Tibial nerve (tissue), 4 donors: ENCODE measurements around the gene PTPRD. TPM values are rescaled to one million over a fixed set of nuclear protein-coding genes. Genes with fewer than 3 reads are reported as not detected.
A peak's percentile ranks its signal among the peaks of the same experiment; 100 is the strongest.

Source experiments
- DNase-seq, 2 donors: peaks; one replicate each; pipeline ENCODE4 v3.0.0-alpha.2; 2019; ENCODE audit warnings: low spot score in 2 of 2
- H3K27ac ChIP-seq, 4 donors: fragments of 200-600 bp; sonication (generic) in 3 of 4; one replicate each; pipeline ENCODE4 v1.5.1; 2017 to 2019; ENCODE audit warnings: mild to moderate bottlenecking in 1 of 4
- H3K27me3 ChIP-seq, 2 donors: fragments of 200-600 bp; sonication (generic) in 1 of 2; one replicate each; pipeline versions ENCODE4 v1.5.1 to v1.6.0; 2017 to 2019
- H3K36me3 ChIP-seq, 3 donors: fragments of 200-600 bp; sonication (generic); one replicate each; pipeline ENCODE4 v1.5.1; 2018 to 2019
- H3K4me1 ChIP-seq, 4 donors: fragments of 200-600 bp; sonication (generic) in 3 of 4; one replicate each; pipeline ENCODE4 v1.5.1; 2017 to 2019
- H3K4me3 ChIP-seq, 4 donors: fragments of 200-600 bp; sonication (generic) in 3 of 4; one replicate each; pipeline ENCODE4 v1.5.1; 2017 to 2019; ENCODE audit warnings: mild to moderate bottlenecking in 1 of 4, moderate library complexity in 1 of 4
- H3K9me3 ChIP-seq, 4 donors: fragments of 200-600 bp; sonication (generic) in 3 of 4; one replicate each; pipeline ENCODE4 v1.5.1; 2017 to 2019
- CTCF ChIP-seq, 5 experiments: fragments of 200-600 bp in 3 of 5; fragments of 450-650 bp in 2 of 5; sonication (generic) in 3 of 5; IDR thresholded peaks; one replicate each; pipeline ENCODE4 v1.5.1; 2016 to 2019; ENCODE audit warnings: antibody characterized with exemption in 5 of 5, mild to moderate bottlenecking in 3 of 5, moderate library complexity in 2 of 5
- EP300 ChIP-seq, 2 donors: sonication (generic); formaldehyde crosslinking; IDR thresholded peaks; one replicate each; pipeline ENCODE4 v1.6.1; 2017; ENCODE audit warnings: antibody characterized with exemption in 2 of 2, mild to moderate bottlenecking in 1 of 2
- POLR2A ChIP-seq, 2 donors: fragments of 450-650 bp; IDR thresholded peaks; one replicate each; pipeline ENCODE4 v1.6.1; 2017; ENCODE audit warnings: antibody characterized with exemption in 2 of 2, mild to moderate bottlenecking in 2 of 2, moderate library complexity in 2 of 2
- whole genome bisulfite sequencing, 2 donors: methylation state at CpG; one replicate each; pipeline ENCODE4 v1.1.5; 2018; 5-methylcytosine and 5-hydroxymethylcytosine counted together
- total RNA-seq, 4 donors: library from RNA; depleted of rRNA; stranded (reverse); fragments of >200 nt; gene quantifications; one replicate each; pipeline ENCODE4 v1.1.0, GENCODE V29; 2016

Gene PTPRD
- total RNA-seq, 4 donors from 2014 or later = 1.7 to 13.2 (median 5.1) TPM

DNA sequence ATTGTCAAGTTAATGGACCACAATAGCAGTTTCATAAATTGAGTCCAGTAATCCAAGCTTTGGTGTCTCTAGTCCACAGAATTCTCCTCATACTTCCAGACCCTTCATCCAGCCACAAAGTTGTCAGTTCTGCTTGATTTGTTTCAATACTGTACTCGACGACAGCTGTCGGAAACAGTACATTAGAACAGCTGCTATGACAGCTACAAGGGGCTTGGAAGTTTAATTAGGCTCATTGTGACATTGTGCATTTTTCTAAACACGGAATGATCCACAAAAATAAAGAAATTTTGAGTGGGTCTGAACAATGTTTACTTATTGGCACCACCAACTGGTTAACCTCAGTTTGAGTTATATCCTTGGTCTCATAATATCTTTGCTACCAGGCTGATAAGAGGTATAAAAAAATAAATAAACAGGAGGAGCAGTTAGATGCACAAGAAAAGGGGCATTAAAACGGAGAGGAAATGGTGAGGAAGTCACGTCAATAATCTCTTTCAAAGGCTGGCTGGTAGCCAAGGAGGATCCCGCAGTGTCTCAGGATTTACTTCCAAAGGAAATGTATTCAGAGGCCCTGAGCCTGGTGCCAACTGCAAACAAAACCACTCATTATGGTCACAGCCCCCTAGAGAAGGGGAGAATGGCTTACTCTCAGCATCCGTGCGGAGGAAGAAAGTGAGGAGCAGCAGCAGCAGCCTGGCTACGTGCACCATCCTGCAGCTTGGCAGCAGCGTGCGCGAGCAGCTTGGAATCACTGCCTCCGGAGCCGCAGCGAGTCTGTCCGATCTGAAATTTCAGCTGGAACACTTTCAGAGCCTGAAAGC is 1879.5 kb downstream of the PTPRD start:
- 26 to 33% methylated on average over 17 of the region's 17 CpGs for WGBS, 2 donors
- peak overlapping the region in 2 of 4 donors; percentile 8 to 29 for H3K4me3 ChIP-seq

DNA sequence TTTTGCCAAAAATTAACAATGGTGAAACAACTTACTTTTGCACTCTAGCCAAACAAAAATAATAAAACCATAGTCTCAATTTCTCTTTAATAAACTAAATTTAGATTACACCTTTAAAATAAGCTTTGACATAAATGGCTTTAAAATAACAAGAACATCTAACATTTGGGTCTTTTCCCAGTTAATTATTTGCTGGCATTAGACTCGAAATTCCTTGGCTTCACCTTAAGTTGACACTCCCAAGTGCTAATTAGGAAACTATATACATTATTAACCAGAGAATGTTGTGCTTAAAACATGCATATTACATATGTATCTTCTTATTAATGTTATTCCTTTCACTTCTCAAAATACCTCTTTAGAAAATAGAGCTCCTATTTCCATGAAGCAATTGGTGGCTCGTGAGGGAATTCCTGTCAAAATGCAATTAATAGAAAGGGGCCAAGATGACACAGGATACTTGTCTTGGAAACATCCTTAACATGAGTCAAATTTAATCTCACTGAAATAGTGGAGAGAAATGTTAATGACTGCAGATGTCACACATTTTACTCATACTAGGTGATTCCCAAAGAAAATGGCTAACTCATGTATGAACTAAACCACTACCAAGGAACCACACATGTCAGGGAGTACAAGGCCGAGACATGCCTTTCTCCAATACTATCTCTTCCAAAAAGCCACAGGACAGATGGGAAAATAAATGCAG is 1880.3 kb downstream of the PTPRD start:
- Histone ChIP-seq H3K9me3 (no peaks in the 10 kb centered on the region), H3K27me3 (no peaks in the 10 kb centered on the region), H3K4me3 (no peak overlapping the region), H3K36me3 (no peaks in the 10 kb centered on the region), H3K27ac (no peak overlapping the region), H3K4me1 (peaks cover 0 to 15% (median 3%) of the 10 kb centered on the region in 4 donors)
- DNase-seq = no peak
- TF ChIP-seq CTCF (IDR thresholded peaks at IDR 0.05) (no peak), EP300 (IDR thresholded peaks at IDR 0.05) (no peak), POLR2A (IDR thresholded peaks at IDR 0.05) (no peak)
- 76 to 79% methylated on average over 3 of the region's 3 CpGs for WGBS, 2 donors

More for the DNA sequence above, 1879.5 kb downstream of the PTPRD start:
- Histone ChIP-seq H3K4me1 (peaks cover 0 to 15% (median 3%) of the 10 kb centered on the region in 4 donors), H3K9me3 (no peaks in the 10 kb centered on the region), H3K27ac (no peak overlapping the region), H3K27me3 (no peaks in the 10 kb centered on the region), H3K36me3 (no peaks in the 10 kb centered on the region)
- DNase-seq = no peak
- no peak for TF ChIP-seq POLR2A (IDR thresholded peaks at IDR 0.05)
- TF ChIP-seq CTCF (IDR thresholded peaks at IDR 0.05) = no peak
- no peak for TF ChIP-seq EP300 (IDR thresholded peaks at IDR 0.05)

DNA sequence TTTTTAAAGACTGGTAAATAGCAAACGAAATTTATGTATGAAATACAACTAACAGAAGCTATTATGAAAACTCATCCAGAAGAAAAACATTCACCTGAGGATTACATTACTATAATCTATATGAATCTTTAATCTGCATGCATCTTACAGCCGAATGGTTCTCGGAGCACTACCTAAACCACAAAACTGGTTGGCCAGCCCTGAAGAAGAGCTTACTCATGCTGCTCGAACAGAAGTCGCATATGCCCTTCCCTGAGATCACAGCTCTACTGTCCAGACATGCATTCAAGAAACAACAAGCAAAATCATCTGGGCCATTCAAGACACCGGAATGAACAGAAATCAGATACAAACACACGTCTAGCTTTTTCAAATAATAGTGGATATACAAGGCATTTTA is 1882.2 kb downstream of the PTPRD start:
- no peaks in the 10 kb centered on the region for H3K9me3 ChIP-seq
- WGBS, 2 donors = 84 to 91% methylated on average over 7 of the region's 7 CpGs

GRCh38 chr9:8728910-8729309 is 1883.9 kb downstream of the PTPRD start:
- TF ChIP-seq CTCF (IDR thresholded peaks at IDR 0.05) (no peak), POLR2A (IDR thresholded peaks at IDR 0.05) (no peak), EP300 (IDR thresholded peaks at IDR 0.05) (no peak)
- Histone ChIP-seq H3K4me3 (no peak overlapping the region), H3K36me3 (no peaks in the 10 kb centered on the region), H3K27me3 (no peaks in the 10 kb centered on the region), H3K9me3 (no peaks in the 10 kb centered on the region), H3K4me1 (peaks cover 0 to 9% (median 3%) of the 10 kb centered on the region in 4 donors), H3K27ac (no peak overlapping the region)
- DNase-seq = no peak
- 73 to 88% methylated on average over 2 of the region's 2 CpGs for WGBS, 2 donors

More for the DNA sequence above, 1882.2 kb downstream of the PTPRD start:
- no peak for DNase-seq
- Histone ChIP-seq H3K4me3 (no peak overlapping the region), H3K4me1 (peaks cover 0 to 15% (median 3%) of the 10 kb centered on the region in 4 donors), H3K27ac (no peak overlapping the region), H3K27me3 (no peaks in the 10 kb centered on the region), H3K36me3 (no peaks in the 10 kb centered on the region)
- TF ChIP-seq CTCF (IDR thresholded peaks at IDR 0.05) (no peak), POLR2A (IDR thresholded peaks at IDR 0.05) (no peak), EP300 (IDR thresholded peaks at IDR 0.05) (no peak)

DNA sequence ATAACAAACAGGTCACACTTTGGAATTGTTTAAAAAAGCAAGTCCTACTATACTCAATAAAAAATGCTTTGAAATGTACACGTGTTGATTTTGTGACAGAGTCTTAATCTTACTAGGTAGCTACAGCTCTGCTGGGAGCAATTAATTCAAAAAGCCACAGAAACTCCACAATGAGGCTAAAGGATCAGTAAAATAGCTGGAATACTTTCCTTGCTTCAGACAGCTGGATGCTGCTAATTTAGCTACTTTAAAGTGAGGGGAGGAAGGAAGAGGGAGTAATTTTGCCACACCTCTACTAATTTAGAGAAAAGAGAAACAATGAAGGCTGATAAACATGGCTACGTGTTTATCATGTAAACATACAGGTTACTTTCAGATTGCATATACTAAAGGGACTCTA is 1885.6 kb downstream of the PTPRD start:
- no peaks in the 10 kb centered on the region for H3K4me1 ChIP-seq
- no peak for DNase-seq
- no peak overlapping the region for H3K27ac ChIP-seq
- TF ChIP-seq CTCF (IDR thresholded peaks at IDR 0.05) = no peak
- TF ChIP-seq POLR2A (IDR thresholded peaks at IDR 0.05) = no peak
- H3K4me3 ChIP-seq = no peak overlapping the region
- H3K36me3 ChIP-seq = no peaks in the 10 kb centered on the region
- no peaks in the 10 kb centered on the region for H3K27me3 ChIP-seq
- 41 to 54% methylated on average over 2 of the region's 2 CpGs for WGBS, 2 donors
- H3K9me3 ChIP-seq = no peaks in the 10 kb centered on the region
